Osteoblast (primary cell): ENCODE results near the gene CLEC1B. TPM values are rescaled to one million over a fixed set of nuclear protein-coding genes. Genes with fewer than 3 reads are reported as not detected.

Experiments used
- DNase-seq: peaks from one replicate; pipeline ENCODE4 v3.0.0; 2011; ENCODE audit warnings: low spot score, mixed read lengths; ENCODE audit not compliant: insufficient read length; ENCODE audit errors: missing footprints
- H2AFZ ChIP-seq: 2 replicates; pipeline ENCODE4 v1.6.0; 2011; ENCODE audit warnings: mild to moderate bottlenecking, low read length
- H3K27ac ChIP-seq: 2 replicates; pipeline ENCODE4 v1.5.1; 2011; ENCODE audit warnings: mild to moderate bottlenecking, low read depth, low read length, moderate library complexity
- H3K27me3 ChIP-seq: 2 replicates; pipeline ENCODE4 v1.6.0; 2012; ENCODE audit warnings: mild to moderate bottlenecking, control low read depth, inconsistent platforms, low read length, moderate library complexity; ENCODE audit not compliant: insufficient read depth
- H3K36me3 ChIP-seq: 2 replicates; pipeline ENCODE4 v1.5.1; 2011; ENCODE audit warnings: mild to moderate bottlenecking, low read length, control low read depth, moderate library complexity; ENCODE audit not compliant: insufficient read depth
- H3K4me1 ChIP-seq: 2 replicates; pipeline ENCODE4 v1.5.1; 2011; ENCODE audit warnings: mild to moderate bottlenecking, low read length, control low read depth, moderate library complexity; ENCODE audit not compliant: insufficient read depth
- H3K4me2 ChIP-seq: 2 replicates; pipeline ENCODE4 v1.6.0; 2011; ENCODE audit warnings: mild to moderate bottlenecking, low read length; ENCODE audit not compliant: insufficient read depth
- H3K4me3 ChIP-seq: fragments of 200-600 bp; sonication (generic); 3 replicates; pipeline ENCODE4 v1.5.1; 2012; ENCODE audit warnings: mild to moderate bottlenecking, low read length, inconsistent platforms; ENCODE audit not compliant: insufficient read depth
- H3K79me2 ChIP-seq: 2 replicates; pipeline ENCODE4 v1.6.0; 2012; ENCODE audit warnings: mild to moderate bottlenecking, low read length, control low read depth, inconsistent platforms; ENCODE audit not compliant: insufficient read depth
- H3K9me3 ChIP-seq: 2 replicates; pipeline ENCODE4 v1.5.1; 2011; ENCODE audit warnings: low read depth, low read length, control low read depth
- H4K20me1 ChIP-seq: 2 replicates; pipeline ENCODE4 v1.6.0; 2012; ENCODE audit warnings: mild to moderate bottlenecking, low read length, control low read depth; ENCODE audit not compliant: insufficient read depth
- CTCF ChIP-seq: IDR thresholded peaks from 2 replicates; pipeline ENCODE4 v1.5.1; 2011; ENCODE audit warnings: mild to moderate bottlenecking, low read depth, low read length, moderate library complexity; ENCODE audit errors: extremely low read depth
- total RNA-seq: library from RNA; depleted of rRNA; stranded (reverse); fragments of >200 nt; gene quantifications from 2 replicates; pipeline ENCODE4 v1.2.3, GENCODE V29; 2012

CLEC1B gene
- total RNA-seq, 1 donor = not detected

- Histone ChIP-seq H3K4me2 (no peak within 1 kb of the TSS), H3K27me3 (no peaks in the 10 kb centered on the region), H4K20me1 (no peaks in the 10 kb centered on the region), H3K4me3 (no peak within 1 kb of the TSS), H3K79me2 (no peaks in the 10 kb centered on the region), H3K27ac (no peak within 1 kb of the TSS), H3K4me1 (no peaks in the 10 kb centered on the region), H3K9me3 (no peaks in the 10 kb centered on the region), H2AFZ (no peak within 1 kb of the TSS), H3K36me3 (no peaks in the 10 kb centered on the region)
- no peak for DNase-seq
- TF ChIP-seq CTCF = no peak
These were observed 27.7 kb downstream of the CLEC1B start, which contains the start of gene CLEC12A for GRCh38 chr12:9971181-9971580. CLEC12A (plus strand) TSS chr12:9971409; CDS start chr12:9971597, 188 bp downstream.

GRCh38 chr12:9969673-9970072 lies 29.2 kb downstream of the CLEC1B start:
- DNase-seq = no peak
- Histone ChIP-seq H3K27ac (no peak overlapping the region), H3K9me3 (no peaks in the 10 kb centered on the region), H2AFZ (no peak overlapping the region), H3K79me2 (no peaks in the 10 kb centered on the region), H3K27me3 (no peaks in the 10 kb centered on the region), H4K20me1 (no peaks in the 10 kb centered on the region), H3K36me3 (no peaks in the 10 kb centered on the region), H3K4me2 (no peak overlapping the region), H3K4me1 (no peaks in the 10 kb centered on the region), H3K4me3 (no peak overlapping the region)
- no peak for TF ChIP-seq CTCF

- Histone ChIP-seq H3K4me2 (no peak overlapping the region), H3K4me1 (no peaks in the 10 kb centered on the region), H3K9me3 (no peaks in the 10 kb centered on the region), H3K4me3 (no peak overlapping the region), H3K36me3 (no peaks in the 10 kb centered on the region), H2AFZ (no peak overlapping the region), H3K79me2 (no peaks in the 10 kb centered on the region), H3K27ac (no peak overlapping the region), H4K20me1 (no peaks in the 10 kb centered on the region), H3K27me3 (no peaks in the 10 kb centered on the region)
- no peak for DNase-seq
- no peak for TF ChIP-seq CTCF
These were observed 37.0 kb downstream of the CLEC1B start for GRCh38 chr12:9961901-9962300.

- Histone ChIP-seq H3K27me3 (no peaks in the 10 kb centered on the region), H3K9me3 (no peaks in the 10 kb centered on the region), H4K20me1 (no peaks in the 10 kb centered on the region), H3K4me2 (no peak overlapping the region), H3K27ac (no peak overlapping the region), H3K36me3 (no peaks in the 10 kb centered on the region), H2AFZ (no peak overlapping the region), H3K4me1 (no peaks in the 10 kb centered on the region), H3K79me2 (no peaks in the 10 kb centered on the region), H3K4me3 (no peak overlapping the region)
- DNase-seq = no peak
- no peak for TF ChIP-seq CTCF
These were observed 37.8 kb downstream of the CLEC1B start for GRCh38 chr12:9961106-9961505.
